Skeletal muscle cell (primary cell): ENCODE data around the gene BMERB1.
"Not testable (repeated sequence)": the region's sequence is repeated elsewhere in the genome, so short reads cannot be mapped to it uniquely, and the experiment has no call there.

Experiments
- DNase-seq: peaks from one replicate; pipeline ENCODE4 v3.0.0-alpha.2; 2010; ENCODE audit warnings: low read depth
- H3K4me3 ChIP-seq: 2 replicates; pipeline ENCODE4 v1.5.1; 2011; ENCODE audit warnings: low read depth, mild to moderate bottlenecking, control low read depth, low read length, moderate library complexity

BMERB1 gene

GRCh38 chr16:15542261-15542660 is 107.9 kb downstream of the BMERB1 start:
- H3K4me3 ChIP-seq, result no peak overlapping the region
- no peak for DNase-seq

- H3K4me3 ChIP-seq, result no peak overlapping the region
- DNase-seq, result no peak
Observed at GRCh38 chr16:15542734-15543347, 108.5 kb downstream of the BMERB1 start.

GRCh38 chr16:15544405-15544804 is 110.0 kb downstream of the BMERB1 start:
- no peak for DNase-seq
- H3K4me3 ChIP-seq, result no peak overlapping the region

GRCh38 chr16:15545544-15545943 is 111.2 kb downstream of the BMERB1 start:
- H3K4me3 ChIP-seq, result no peak overlapping the region
- DNase-seq, result no peak

- not testable (repeated sequence) for H3K4me3 ChIP-seq, DNase-seq
Observed at GRCh38 chr16:15547072-15547767, 112.8 kb downstream of the BMERB1 start.

- no peak for DNase-seq
- no peak overlapping the region for H3K4me3 ChIP-seq
Observed at GRCh38 chr16:15547768-15548096, 113.3 kb downstream of the BMERB1 start.

GRCh38 chr16:15548482-15548891 is 114.1 kb downstream of the BMERB1 start:
- DNase-seq, result no peak

GRCh38 chr16:15552507-15552906 is 118.1 kb downstream of the BMERB1 start:
- no peak overlapping the region for H3K4me3 ChIP-seq
- no peak for DNase-seq

More at GRCh38 chr16:15548482-15548891, 114.1 kb downstream of the BMERB1 start:
- no peak overlapping the region for H3K4me3 ChIP-seq

GRCh38 chr16:15553313-15554088 is 119.1 kb downstream of the BMERB1 start:
- DNase-seq, result no peak

GRCh38 chr16:15556130-15556529 is 121.7 kb downstream of the BMERB1 start:
- DNase-seq, result no peak
- no peak overlapping the region for H3K4me3 ChIP-seq

More at GRCh38 chr16:15553313-15554088, 119.1 kb downstream of the BMERB1 start:
- H3K4me3 ChIP-seq, result no peak overlapping the region

GRCh38 chr16:15557258-15557657 is 122.9 kb downstream of the BMERB1 start:
- no peak overlapping the region for H3K4me3 ChIP-seq
- DNase-seq, result no peak

- DNase-seq, result no peak
- no peak overlapping the region for H3K4me3 ChIP-seq
Observed at GRCh38 chr16:15559176-15559575, 124.8 kb downstream of the BMERB1 start.

- H3K4me3 ChIP-seq, result no peak overlapping the region
- DNase-seq, result no peak
Observed at GRCh38 chr16:15564604-15565339, 130.4 kb downstream of the BMERB1 start.

- H3K4me3 ChIP-seq, result no peak overlapping the region
- no peak for DNase-seq
Observed at GRCh38 chr16:15566095-15566494, 131.7 kb downstream of the BMERB1 start.

- H3K4me3 ChIP-seq, result no peak overlapping the region
- DNase-seq, result no peak
Observed at GRCh38 chr16:15567823-15568222, 133.4 kb downstream of the BMERB1 start.

GRCh38 chr16:15570666-15571065 is 136.3 kb downstream of the BMERB1 start:
- not testable (repeated sequence) for H3K4me3 ChIP-seq

GRCh38 chr16:15571557-15571956 is 137.2 kb downstream of the BMERB1 start:
- no peak for DNase-seq
- no peak overlapping the region for H3K4me3 ChIP-seq

More at GRCh38 chr16:15570666-15571065, 136.3 kb downstream of the BMERB1 start:
- DNase-seq, result not testable (repeated sequence)

- DNase-seq, result peak; percentile 86
Observed at GRCh38 chr16:15572329-15573001, 138.1 kb downstream of the BMERB1 start.

GRCh38 chr16:15573274-15573895 is 139.0 kb downstream of the BMERB1 start:
- no peak overlapping the region for H3K4me3 ChIP-seq
- DNase-seq, result no peak

More at GRCh38 chr16:15572329-15573001, 138.1 kb downstream of the BMERB1 start:
- H3K4me3 ChIP-seq, result no peak overlapping the region
